GM18505 (cell line): ENCODE data around the gene DMWD.
"Not testable (repeated sequence)": the region's sequence is repeated elsewhere in the genome, so short reads cannot be mapped to it uniquely, and the experiment has no call there.

Experiments
- ATAC-seq: cut with Tn5 transposase; IDR thresholded peaks from one replicate; pipeline ENCODE4 v1.9.1; 2021; ENCODE audit not compliant: unreplicated experiment
- POLR2A ChIP-seq: IDR thresholded peaks from 4 replicates; pipeline ENCODE4 v1.6.1; 2011; ENCODE audit warnings: borderline replicate concordance; ENCODE audit not compliant: insufficient read depth, insufficient read length; ENCODE audit errors: extremely low read depth

Gene DMWD

GRCh38 chr19:45766869-45767346 is 25.7 kb downstream of the DMWD start:
- ATAC-seq: no peak
- TF ChIP-seq POLR2A: no peak

- no peak for ATAC-seq
Measured at GRCh38 chr19:45766296-45766868, 26.3 kb downstream of the DMWD start.

GRCh38 chr19:45765702-45766295 is 26.8 kb downstream of the DMWD start:
- no peak for ATAC-seq
- no peak for TF ChIP-seq POLR2A

More at GRCh38 chr19:45766296-45766868, 26.3 kb downstream of the DMWD start:
- TF ChIP-seq POLR2A: no peak

GRCh38 chr19:45764945-45765701 is 27.5 kb downstream of the DMWD start:
- TF ChIP-seq POLR2A: no peak
- no peak for ATAC-seq

GRCh38 chr19:45764475-45764874 is 28.2 kb downstream of the DMWD start:
- ATAC-seq: no peak
- no peak for TF ChIP-seq POLR2A

- no peak for TF ChIP-seq POLR2A
- ATAC-seq: no peak
Measured at GRCh38 chr19:45763691-45764294, 28.9 kb downstream of the DMWD start.

GRCh38 chr19:45762870-45763631 is 29.6 kb downstream of the DMWD start:
- no peak for TF ChIP-seq POLR2A
- ATAC-seq: no peak

- no peak for TF ChIP-seq POLR2A
- no peak for ATAC-seq
Measured at GRCh38 chr19:45761714-45762113, 30.9 kb downstream of the DMWD start.

- no peak for TF ChIP-seq POLR2A
- no peak for ATAC-seq
Measured at GRCh38 chr19:45758921-45759320, 33.7 kb downstream of the DMWD start.

- no peak for ATAC-seq
- no peak for TF ChIP-seq POLR2A
Measured at GRCh38 chr19:45757695-45758094, 35.0 kb downstream of the DMWD start.

GRCh38 chr19:45754323-45754722 is 38.3 kb downstream of the DMWD start:
- ATAC-seq: no peak
- TF ChIP-seq POLR2A: no peak

- TF ChIP-seq POLR2A: no peak
- no peak for ATAC-seq
Measured at GRCh38 chr19:45753548-45753947, 39.1 kb downstream of the DMWD start.

GRCh38 chr19:45752639-45753038 is 40.0 kb downstream of the DMWD start:
- ATAC-seq: no peak
- no peak for TF ChIP-seq POLR2A

GRCh38 chr19:45751483-45751882 is 41.2 kb downstream of the DMWD start:
- not testable (repeated sequence) for ATAC-seq
